NCI-H1105 treated with DMSO at 0.1 percent for 48 hours (cell line): ENCODE results near the gene UBE2E1.

ENCODE experiments used
- DNase-seq: peaks from one replicate; lab custom pipeline; 2025; lab: John Stamatoyannopoulos, UW

The UBE2E1 gene

DNA sequence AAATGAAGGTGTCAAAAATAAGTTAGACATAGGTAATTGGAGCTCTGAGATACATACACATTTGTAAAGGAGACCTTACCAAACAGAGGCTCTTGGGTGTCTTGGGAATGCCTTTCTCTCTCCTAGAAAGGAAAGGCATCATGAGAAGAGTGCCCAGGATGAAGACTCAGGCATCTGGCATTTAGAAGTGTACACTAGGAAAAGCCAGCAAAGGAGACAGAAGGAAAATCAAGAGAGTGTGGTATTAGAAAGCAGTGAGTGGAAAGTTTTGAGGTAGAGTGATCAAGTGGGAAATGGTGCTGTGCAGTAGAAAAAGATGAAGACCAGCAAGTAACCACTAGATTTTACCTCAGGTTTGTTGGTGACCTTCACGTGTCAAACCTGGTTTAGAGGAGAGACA lies 16.1 kb downstream of the UBE2E1 start:
- no peak for DNase-seq

DNA sequence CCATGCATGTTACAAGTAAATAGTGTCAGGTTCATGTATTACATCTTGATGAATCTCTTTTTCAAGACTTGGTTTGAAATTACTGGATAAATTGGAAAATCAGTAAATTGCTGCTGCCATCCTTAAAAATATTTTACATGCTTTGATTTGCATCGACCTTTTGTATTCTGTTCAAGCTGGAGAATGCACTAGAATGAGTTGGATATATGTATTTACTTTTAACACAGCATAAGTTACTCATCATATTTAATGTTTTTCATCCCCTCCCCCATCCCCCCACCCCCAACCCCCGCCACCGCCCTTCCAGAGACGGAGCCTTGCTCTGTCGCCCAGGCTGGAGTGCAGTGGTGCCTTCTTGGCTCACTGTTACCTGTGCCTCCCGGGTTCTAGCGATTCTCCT lies 16.8 kb downstream of the UBE2E1 start:
- no peak for DNase-seq

DNA sequence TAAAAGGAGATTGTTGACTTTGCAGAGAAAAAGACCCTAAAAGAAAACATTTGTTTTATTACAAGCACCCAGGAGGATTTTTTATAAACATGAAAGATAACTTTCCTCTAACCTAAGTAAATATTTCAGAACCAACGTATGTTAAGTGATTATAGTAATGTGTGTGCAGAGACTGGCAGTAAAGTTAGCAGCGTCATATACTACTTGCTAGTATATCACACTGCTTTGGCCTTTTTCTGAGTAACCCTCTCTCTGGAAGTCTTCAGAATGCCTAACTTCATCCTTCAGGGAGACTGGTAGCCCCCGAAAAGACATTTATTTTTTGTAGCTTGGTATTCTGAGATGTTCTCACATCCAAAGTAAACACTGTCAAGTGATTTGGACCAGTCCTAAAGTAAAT lies 17.9 kb downstream of the UBE2E1 start:
- DNase-seq, result no peak

DNA sequence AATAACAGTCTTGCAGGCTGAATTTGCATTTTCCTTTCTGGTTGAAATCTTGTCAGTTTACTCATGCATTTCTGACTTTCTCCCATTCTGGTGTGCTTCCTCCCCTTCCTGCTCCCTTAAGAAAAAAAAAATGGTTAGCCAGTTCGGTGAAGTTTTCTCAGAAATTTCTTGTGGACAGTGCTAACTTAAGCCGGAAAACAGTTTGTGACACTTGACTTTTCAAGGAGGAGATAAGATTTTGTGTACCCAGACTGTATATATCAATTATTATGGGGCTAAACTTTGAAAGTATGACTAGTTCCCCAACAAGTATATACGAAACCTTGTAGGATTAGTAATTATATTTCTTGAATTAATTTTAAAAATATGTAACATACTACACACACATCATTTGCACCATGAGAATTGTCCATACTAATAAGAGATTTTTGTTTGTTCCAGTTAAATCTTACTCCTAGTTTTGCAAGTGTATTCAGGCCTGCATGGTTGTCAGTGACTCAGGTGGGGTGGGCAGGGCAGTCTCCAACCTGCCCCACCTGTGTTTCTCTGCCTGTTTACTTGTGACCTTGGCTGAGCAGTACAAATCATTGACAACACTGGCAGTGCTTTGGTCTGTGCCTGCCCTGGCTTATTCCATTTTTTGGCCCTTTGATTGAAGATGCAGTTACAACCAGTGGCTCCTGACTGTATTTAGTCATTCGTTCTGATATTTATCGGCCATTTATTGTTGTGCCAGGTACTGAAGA lies 19.1 kb downstream of the UBE2E1 start:
- DNase-seq, result no peak

DNA sequence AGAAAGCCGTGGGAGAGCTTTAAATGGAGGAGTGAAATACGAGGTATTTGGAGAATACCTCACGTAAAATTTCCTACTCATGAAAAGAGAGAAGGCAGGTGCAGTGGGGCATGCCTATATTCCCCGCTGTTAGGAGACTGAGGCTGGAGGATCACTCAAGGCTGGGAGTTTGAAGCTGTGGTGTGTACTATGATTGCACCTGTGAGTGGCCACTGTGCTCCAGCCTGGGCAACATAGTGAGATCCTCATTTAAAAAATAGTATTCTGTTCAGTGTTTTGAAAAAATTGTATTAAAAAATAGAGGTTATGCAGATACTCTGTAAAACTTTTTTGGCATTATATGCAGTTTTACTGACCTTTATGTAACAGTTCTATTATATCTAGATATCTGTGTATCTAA lies 20.0 kb downstream of the UBE2E1 start:
- no peak for DNase-seq

DNA sequence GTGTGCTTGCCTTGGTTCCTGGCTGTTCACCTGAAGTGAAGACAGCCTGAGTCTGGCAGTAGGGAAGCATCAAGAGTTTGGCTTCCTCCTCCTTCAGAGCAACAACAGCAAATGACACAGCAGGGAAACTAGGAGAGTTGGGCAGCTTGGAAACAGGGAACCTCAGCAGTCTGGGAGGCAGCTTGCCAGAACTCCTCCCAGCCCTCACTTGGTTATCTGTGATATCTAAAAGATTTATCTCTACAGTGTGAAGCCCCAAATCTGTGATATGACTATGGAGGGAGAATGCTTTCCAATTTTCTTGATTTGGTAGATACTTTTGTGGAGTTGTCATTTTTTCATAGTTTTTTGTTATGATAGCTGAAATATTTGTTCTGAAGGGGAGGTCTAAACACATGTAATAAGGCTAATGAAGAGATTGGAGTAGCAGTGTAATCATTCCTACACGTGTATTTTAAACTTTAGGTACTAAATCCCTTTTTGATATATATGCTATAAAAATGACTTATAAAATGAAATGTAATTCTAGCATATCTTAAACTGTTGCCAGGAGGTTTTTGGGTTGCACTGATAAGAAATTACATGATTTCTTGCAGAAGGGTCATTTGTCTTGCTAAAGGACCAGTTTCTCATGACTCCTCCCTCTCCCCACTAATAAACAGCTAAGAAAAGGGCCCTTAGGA lies 20.8 kb downstream of the UBE2E1 start:
- no peak for DNase-seq

DNA sequence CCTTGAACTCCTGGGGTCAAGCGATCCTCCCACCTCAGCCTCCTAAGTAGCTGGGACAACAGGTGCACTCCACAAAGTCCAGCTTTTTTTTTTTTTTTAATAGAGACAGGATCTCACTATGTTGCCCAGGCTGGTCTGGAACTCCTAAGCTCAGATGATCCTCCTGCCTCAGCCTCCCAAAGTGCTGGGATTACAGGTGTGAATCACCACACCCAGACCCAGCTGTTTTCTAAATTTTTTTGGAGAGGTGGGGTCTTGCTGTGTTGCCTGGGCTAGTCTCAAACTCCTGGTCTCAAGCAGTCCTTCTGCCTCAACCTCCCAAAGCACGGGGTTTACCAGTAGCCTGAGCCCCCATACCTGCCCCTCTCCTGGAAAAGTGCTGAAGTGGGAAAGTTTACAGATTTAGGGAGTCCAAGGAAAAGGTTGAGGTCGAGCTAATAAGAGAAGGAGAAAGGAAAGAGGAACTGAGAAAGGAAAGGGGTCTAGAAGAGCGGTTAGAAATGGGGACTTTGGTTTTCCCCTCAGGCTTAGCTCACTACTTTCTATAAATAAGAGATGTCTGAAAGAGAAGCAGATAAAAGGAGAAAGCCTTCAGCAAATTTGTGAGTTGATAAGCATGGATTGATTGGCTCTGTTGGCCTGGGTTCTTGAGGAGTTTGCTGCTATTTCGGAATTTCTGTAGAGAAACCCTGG lies 23.6 kb downstream of the UBE2E1 start:
- no peak for DNase-seq

DNA sequence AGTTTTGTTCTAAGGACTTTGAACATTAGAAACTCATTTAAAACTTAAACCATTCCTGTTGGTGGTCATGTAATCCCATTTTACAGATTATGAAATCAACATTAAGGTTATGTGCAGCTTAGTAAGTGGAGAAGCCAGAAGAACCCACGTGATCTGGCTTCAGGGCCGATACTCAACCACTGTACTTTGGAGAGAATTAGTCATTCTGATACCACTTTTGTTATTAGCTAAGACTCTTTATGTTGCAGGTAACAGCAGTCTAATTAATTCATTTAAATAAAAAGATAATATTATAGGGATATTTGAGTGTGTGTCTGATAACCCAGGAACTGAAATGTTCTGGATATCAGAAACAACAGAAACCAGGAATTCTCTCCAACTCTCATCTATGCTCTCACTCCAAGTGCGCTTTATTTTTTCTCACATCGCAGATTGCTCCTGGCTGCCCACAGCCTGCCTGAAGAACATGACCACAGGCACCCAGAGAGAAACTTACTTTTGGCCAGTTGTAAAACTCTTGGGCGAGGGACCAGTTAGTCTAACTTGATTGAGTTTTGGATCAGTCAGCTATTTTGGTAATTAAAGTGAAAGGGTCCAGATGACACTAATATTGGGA lies 25.2 kb downstream of the UBE2E1 start:
- DNase-seq, result no peak

DNA sequence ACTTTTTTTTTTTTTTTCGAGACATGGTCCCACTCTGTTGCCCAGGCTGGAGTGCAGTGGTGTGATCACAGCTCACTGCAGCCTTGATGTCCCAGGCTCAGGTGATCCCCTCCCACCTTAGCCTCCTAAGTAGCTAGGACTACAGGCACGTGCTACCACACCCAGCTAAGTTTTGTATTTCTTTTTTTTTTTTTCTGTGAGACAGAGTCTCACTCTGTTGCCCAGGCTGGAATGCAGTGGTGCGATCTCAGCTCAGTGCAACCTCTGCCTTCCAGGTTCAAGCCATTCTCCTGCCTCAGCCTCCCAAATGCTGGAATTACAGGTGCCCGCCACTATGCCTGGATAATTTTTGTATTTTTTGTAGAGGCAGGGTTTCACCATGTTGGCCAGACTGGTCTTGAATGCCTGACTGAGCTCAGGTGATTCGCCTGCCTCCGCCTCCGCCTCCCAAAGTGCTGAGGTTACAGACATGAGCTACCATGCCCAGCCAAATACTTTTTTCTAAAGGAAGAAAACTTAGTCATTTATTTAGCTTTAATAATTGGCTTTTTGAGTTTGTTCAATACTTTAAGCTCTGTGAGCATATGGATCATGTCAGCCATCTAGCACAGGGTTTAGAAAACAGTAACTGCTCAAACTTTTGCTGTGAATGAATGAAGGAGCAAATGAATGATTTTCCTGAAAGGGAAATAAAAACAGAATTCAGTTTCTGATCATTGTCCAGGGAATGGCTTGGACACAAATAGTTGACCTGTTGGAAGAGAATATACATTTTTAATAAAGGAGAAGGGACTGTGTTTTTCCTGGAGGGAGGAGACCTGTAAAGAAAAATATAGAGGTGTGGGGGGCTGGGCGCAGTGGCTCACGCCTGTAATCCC lies 26.0 kb downstream of the UBE2E1 start:
- DNase-seq, result no peak

DNA sequence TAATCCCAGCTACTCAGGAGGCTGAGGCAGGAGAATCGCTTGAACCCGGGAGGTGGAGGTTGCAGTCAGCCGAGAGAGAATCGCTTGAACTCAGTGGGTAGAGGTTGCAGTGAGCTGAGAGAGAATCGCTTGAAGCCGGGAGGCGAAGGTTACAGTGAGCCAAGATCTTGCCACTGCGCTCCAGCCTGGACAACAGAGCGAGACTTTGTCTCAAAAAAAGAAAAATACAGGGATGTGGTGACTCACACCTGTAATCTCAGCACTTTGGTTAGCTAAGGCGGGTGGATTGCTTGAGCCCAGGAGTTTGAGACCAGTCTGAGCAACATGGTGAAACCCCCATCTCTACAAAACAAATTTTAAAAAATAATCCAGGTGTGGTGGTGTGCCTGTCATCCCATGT lies 26.8 kb downstream of the UBE2E1 start:
- no peak for DNase-seq

DNA sequence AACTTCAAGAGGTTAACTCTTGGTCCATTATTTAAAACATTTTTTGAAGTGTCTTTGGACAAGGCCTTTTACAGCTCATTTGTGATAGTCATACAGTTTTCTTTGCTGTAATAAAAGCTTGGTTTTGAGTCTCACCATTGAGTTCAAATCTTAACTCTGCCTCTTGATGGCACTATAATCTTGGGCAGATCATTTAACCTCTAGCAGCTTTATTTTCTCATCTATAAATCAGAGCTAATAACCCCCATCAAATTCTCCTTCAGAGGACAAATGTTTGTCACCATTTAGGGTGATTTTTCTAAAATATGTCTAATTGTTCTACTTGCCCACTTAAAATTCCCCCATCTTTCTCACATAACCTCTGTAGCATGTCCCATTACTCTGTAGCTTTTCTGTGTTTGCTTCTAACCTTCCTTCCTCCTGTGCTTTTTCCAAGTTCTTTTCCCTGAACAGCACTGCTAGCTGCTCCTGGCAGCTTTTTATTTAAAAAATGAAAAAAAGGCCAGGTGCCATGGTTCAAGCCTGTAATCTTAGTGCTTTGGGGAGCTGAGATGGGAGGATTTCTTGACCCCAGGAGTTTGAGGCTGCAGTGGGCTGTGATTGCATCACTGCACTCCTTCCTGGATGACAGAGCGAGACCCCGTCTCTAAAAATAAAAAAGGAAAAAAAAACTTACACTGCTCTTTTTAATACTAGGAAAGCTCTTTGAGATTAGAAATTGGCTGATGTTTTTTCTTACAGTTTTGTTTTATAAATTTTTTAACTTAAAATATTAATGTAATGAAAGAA lies 28.5 kb downstream of the UBE2E1 start:
- DNase-seq, result no peak

DNA sequence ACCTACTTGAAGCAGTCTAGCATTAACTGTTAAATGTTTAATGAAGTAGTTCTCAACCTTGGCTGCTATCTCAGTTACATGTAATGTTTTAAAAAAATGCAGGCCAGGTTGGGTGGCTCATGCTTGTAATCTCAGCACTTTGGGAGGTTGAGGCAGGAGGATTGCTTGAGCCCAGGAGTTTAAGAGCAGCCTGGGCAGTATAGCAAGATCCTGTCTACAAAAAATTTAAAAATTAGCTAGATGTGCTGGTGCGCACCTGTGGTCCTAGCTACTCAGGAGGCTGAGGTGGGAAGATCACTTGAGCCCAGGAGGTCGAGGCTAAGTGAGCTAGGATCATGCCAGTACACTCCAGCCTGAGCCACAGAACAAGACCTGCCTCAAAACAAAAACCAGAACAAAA lies 29.3 kb downstream of the UBE2E1 start:
- no peak for DNase-seq

DNA sequence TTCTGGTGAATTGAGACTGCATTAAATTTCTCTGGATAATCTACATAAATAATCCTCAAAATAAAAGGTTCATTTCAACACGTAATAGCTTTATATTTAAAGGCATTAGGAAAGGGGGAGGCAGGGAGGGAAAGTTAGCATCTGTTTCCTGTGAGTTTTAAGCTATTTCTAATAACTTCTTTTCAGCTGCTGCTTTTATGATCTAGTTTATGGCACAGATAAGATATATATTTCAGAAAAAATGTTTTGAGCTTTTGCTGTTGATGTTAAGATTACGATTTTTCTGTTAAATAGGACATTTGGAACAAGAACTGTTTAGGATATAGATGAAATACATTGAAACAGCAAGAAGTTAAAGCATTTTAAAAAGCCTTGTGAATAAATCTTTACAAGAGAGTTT lies 30.0 kb downstream of the UBE2E1 start:
- no peak for DNase-seq

DNA sequence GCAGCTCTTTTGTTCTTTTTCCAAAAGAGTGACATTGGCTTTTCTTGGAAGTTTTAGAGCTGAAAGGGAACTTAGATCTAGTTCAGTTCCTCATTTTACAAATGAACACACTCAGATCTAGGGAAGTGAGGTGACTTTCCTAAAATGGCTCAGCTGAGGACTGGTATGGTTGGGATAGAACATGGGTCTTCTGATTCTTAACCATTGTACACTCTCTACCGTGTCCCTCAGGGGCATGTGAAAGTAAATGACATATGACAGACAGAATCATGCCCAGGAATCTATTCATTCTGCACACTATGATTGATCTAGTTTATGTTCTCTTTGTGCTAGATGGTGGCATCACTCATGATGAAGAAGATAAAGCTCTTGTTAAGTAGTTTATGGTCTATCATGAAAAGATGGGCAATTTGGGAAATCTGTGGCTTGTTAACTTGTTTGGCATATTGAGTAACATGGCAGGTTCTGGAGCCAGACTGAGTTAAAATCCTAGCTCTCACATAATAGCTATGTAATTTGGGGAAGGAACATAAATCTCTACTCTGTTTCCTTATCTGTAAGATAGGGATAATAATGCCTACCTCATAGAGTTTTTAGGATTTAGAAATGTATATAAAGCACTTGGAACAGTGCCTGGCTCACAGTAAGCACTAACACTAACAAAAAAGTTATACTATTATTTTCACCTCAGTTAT lies 30.9 kb downstream of the UBE2E1 start:
- DNase-seq, result no peak

DNA sequence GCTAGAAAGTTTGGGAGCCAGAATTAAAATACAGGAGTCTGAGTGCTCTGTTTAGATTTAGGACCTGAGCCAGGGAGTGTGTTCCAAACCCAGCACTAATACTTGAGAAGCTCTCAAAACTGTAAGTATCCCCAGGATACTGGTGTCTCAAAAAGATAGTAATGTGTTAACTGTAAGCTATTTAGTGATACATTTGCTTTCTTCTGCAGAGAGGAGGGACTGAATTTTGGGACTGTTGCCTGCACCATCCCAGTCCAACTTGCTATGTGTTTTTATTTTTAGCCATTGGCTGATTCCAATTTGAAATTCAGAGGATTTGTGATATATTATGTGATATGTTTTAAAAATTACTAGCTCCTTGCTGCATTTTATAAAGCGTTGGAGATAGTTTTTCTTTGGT lies 31.5 kb downstream of the UBE2E1 start:
- DNase-seq, result no peak

DNA sequence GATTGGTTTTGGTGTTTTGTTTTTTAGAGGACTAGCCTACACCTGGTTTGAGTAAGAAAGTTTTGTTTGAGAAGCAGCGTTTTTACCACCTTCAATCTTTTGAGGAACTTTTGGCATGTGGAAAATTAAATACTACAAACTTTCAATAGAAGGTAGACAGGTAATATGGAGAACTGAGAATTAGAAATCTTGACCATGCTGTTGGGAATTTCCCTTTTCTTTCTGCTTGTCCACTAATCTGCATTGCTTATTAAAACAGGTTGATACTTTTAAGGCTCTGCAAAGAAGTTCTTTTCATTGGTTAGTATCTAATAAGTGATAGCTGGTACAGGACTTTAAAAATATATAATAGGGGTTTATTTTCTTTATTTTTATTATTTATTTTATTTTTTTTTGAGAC lies 31.9 kb downstream of the UBE2E1 start:
- DNase-seq, result no peak

DNA sequence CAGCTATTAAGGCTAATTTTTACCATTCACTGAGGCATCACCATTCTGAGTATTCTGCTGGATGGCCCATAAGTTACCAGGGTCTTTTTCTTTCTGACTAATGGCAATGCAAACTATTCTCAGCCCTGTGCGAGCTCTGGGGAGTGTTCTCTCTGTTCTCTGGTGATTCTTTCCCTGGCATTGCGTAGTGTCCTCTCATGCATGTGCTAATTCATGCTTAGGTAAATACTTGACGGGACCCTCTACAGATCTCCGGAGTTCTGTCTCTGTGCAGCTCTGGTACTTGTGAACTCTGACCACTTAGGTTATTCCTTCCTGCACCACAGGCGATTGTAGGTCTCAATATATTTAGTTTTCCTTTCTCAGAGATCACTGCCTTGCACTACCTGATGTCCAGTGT lies 34.8 kb downstream of the UBE2E1 start:
- DNase-seq, result no peak

DNA sequence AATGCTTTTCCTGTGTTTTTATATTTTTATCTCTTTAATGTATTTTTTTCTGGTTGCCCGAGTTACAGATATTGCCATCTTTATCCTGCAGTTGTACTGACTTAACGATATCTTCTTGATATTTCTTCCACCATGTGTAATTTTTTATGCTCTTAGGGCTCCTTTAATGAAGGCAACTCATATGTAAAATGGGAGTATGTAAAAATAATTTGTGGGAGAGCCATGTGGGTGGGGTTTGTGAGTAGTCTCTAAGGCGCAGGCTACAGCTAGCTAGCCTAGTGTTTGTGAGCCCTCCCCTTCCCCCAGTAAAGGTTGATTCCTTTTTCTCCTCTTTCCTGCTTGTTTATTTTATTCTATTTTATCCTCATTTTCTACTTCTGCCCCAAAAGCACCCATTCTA lies 38.1 kb downstream of the UBE2E1 start:
- no peak for DNase-seq

DNA sequence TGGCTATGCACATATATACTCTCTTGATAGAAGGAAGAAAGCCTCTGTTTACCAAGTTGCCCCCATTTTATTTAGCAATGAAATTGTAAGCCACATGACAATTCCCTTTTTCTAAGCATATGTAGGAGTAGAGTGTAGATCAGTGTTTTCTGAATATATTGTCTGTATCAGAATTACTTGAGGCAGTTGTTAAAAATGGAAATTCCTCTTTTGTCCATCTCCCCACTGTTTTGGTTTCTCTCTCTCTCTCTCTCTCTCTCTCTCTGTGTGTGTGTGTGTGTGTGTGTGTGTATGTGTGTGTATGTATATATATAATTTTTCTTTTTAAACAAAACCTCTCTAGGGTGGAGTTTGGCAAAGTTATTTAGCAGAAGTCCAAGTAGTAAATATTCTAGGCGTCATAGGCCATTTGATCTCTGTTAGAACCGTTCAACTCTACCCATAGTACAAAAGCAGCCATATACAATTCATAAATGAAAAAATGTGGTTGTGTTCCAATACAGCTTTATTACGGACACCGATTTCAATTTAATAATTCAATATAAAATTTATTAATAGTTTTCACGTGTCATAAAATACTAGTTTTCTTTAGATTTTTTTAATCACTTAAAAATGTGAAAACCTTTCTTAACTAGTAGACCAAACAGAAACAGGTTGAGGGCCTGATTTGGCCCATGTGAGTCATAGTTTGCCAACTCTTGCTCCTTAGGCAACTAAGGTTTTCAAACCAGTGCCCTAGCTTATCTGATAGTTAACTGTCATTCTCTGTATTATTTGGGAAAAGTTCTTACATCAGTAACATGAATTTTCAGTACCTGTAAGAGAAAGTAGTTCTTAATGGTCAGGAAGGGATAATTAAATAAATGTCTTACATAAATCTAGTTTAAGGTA lies 39.8 kb downstream of the UBE2E1 start:
- DNase-seq, result no peak
